Peyer's patch (tissue), 4 donors: ENCODE data around the gene FNBP1. TPM values are rescaled to one million over a fixed set of nuclear protein-coding genes. Genes with fewer than 3 reads are reported as not detected.

Experiments
- DNase-seq, 3 donors: peaks; one replicate each; pipeline ENCODE4 v3.0.0-alpha.2; 2017 to 2019
- H3K27ac ChIP-seq, 4 donors: fragments of 200-600 bp; sonication (generic); one replicate each; pipeline ENCODE4 v1.5.1; 2016 to 2019
- H3K27me3 ChIP-seq, 2 donors: fragments of 200-600 bp; sonication (generic); one replicate each; pipeline ENCODE4 v1.5.1; 2019
- H3K36me3 ChIP-seq, 3 donors: fragments of 200-600 bp; sonication (generic); one replicate each; pipeline ENCODE4 v1.5.1; 2016 to 2019
- H3K4me1 ChIP-seq, 4 donors: fragments of 200-600 bp; sonication (generic); one replicate each; pipeline ENCODE4 v1.5.1; 2016 to 2019
- H3K4me3 ChIP-seq, 4 donors: fragments of 200-600 bp; sonication (generic); 1 replicate in 3 of 4; 2 replicates in 1 of 4; pipeline ENCODE4 v1.5.1; 2016 to 2019; ENCODE audit warnings: mild to moderate bottlenecking in 1 of 4
- H3K9me3 ChIP-seq, 4 donors: fragments of 200-600 bp; sonication (generic); one replicate each; pipeline ENCODE4 v1.5.1; 2016 to 2019; ENCODE audit warnings: mild to moderate bottlenecking in 1 of 4
- CTCF ChIP-seq, 6 experiments: fragments of 450-650 bp in 4 of 6; fragments of 200-600 bp in 2 of 6; sonication (generic) in 1 of 6; IDR thresholded peaks; one replicate each; pipeline ENCODE4 v1.5.1; 2017 to 2019; ENCODE audit warnings: antibody characterized with exemption in 6 of 6, mild to moderate bottlenecking in 3 of 6, moderate library complexity in 1 of 6
- POLR2A ChIP-seq, 2 donors: fragments of 450-650 bp; IDR thresholded peaks; one replicate each; pipeline ENCODE4 v1.5.1; 2017; ENCODE audit warnings: antibody characterized with exemption in 2 of 2, mild to moderate bottlenecking in 2 of 2, moderate library complexity in 2 of 2
- total RNA-seq, 4 donors: library from RNA; depleted of rRNA; stranded (reverse); fragments of >200 nt; gene quantifications; one replicate each; pipeline ENCODE4 v1.1.0, GENCODE V29; 2016

FNBP1 gene
- total RNA-seq, 4 donors from 2014 or later, result 9.8 to 163 (median 22.2) TPM

GRCh38 chr9:130040984-130041647 lies 1.9 kb downstream of the FNBP1 start:
- DNase-seq, result no peak
- H3K27me3 ChIP-seq, result no peaks in the 10 kb centered on the region
- H3K27ac ChIP-seq, result peak overlapping the region; percentile 62 to 100 (median 94)
- no peaks in the 10 kb centered on the region for H3K36me3 ChIP-seq
- H3K9me3 ChIP-seq, result no peaks in the 10 kb centered on the region
- TF ChIP-seq POLR2A (IDR thresholded peaks at IDR 0.05) (no peak), CTCF (IDR thresholded peaks at IDR 0.05) (no peak)
- peak overlapping the region; percentile 77 to 100 (median 94) for H3K4me3 ChIP-seq
- peaks cover 0 to 33% (median 9%) of the 10 kb centered on the region in 4 donors for H3K4me1 ChIP-seq

- Histone ChIP-seq H3K4me3 (peak overlapping the region; percentile 6 to 100 (median 55)), H3K9me3 (no peaks in the 10 kb centered on the region), H3K27me3 (no peaks in the 10 kb centered on the region), H3K4me1 (peaks cover 0 to 34% (median 5%) of the 10 kb centered on the region in 4 donors), H3K36me3 (no peaks in the 10 kb centered on the region), H3K27ac (peak overlapping the region; percentile 36 to 100 (median 78))
- peak in 1 of 3 donors; percentile 53 for DNase-seq
- no peak for TF ChIP-seq CTCF (IDR thresholded peaks at IDR 0.05)
- TF ChIP-seq POLR2A (IDR thresholded peaks at IDR 0.05), result no peak
These were observed 3.4 kb downstream of the FNBP1 start for GRCh38 chr9:130039528-130040147.

GRCh38 chr9:130036099-130036498 lies 6.9 kb downstream of the FNBP1 start:
- TF ChIP-seq CTCF (IDR thresholded peaks at IDR 0.05), result no peak
- TF ChIP-seq POLR2A (IDR thresholded peaks at IDR 0.05), result no peak
- H3K9me3 ChIP-seq, result no peaks in the 10 kb centered on the region
- no peaks in the 10 kb centered on the region for H3K36me3 ChIP-seq
- no peaks in the 10 kb centered on the region for H3K27me3 ChIP-seq
- peak overlapping the region in 3 of 4 donors; percentile 17 to 100 (median 18) for H3K27ac ChIP-seq
- H3K4me1 ChIP-seq, result peaks cover 0 to 25% (median 8%) of the 10 kb centered on the region in 4 donors
- no peak overlapping the region for H3K4me3 ChIP-seq
- no peak for DNase-seq

GRCh38 chr9:130034570-130034969 lies 8.4 kb downstream of the FNBP1 start:
- Histone ChIP-seq H3K9me3 (no peaks in the 10 kb centered on the region), H3K27ac (peak overlapping the region in 2 of 4 donors; percentile 27 to 100), H3K4me1 (peaks cover 0 to 27% (median 14%) of the 10 kb centered on the region in 4 donors), H3K4me3 (no peak overlapping the region), H3K27me3 (no peaks in the 10 kb centered on the region), H3K36me3 (no peaks in the 10 kb centered on the region)
- TF ChIP-seq CTCF (IDR thresholded peaks at IDR 0.05), result no peak
- no peak for DNase-seq

GRCh38 chr9:130030651-130031127 lies 12.3 kb downstream of the FNBP1 start:
- no peak for DNase-seq
- H3K27me3 ChIP-seq, result no peaks in the 10 kb centered on the region
- H3K4me3 ChIP-seq, result no peak overlapping the region
- peak overlapping the region; percentile 13 to 71 (median 30) for H3K27ac ChIP-seq
- TF ChIP-seq POLR2A (IDR thresholded peaks at IDR 0.05) (no peak), CTCF (IDR thresholded peaks at IDR 0.05) (no peak)
- H3K9me3 ChIP-seq, result no peaks in the 10 kb centered on the region
- H3K4me1 ChIP-seq, result peaks cover 0 to 29% (median 15%) of the 10 kb centered on the region in 4 donors
- no peaks in the 10 kb centered on the region for H3K36me3 ChIP-seq
